HG03575 (cell line): Measurements from ENCODE around the gene TUT4.

Source experiments
- ATAC-seq: cut with Tn5 transposase; IDR thresholded peaks from one replicate; pipeline ENCODE4 v1.9.1; 2021; ENCODE audit not compliant: unreplicated experiment, insufficient number of reproducible peaks, low FRiP score; ENCODE audit errors: extremely low read depth

TUT4 gene

DNA sequence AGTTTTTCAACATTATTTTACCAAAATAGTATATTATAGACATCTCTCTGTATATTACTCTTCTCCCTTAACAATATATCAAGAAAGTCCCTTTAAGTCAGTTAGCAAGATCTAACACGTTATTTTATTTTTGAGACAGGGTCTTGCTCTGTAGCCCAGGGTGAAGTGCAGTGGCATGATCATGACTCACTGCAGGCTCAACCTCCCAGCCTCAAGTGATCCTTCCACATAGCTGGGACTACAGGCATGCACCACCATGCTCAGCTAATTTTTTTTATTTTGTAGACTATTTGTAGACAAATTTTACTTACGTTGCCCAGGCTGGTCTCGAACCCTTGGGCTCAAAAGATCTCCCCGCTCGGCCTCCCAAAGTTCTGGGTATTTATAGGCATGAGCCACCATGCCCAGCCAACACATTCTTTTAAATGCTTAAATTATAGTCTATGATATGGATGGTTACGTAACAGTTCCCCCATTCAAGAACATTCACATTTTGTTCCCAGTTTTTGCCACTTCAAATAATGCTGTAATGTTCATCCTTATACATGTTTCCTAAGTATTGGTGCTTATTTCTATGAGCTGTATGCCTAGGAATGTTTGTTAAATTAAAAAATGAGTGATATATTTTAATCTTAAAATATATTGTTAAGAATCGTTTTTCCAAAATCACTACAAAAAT lies 70.4 kb downstream of the TUT4 start:
- no peak for ATAC-seq

DNA sequence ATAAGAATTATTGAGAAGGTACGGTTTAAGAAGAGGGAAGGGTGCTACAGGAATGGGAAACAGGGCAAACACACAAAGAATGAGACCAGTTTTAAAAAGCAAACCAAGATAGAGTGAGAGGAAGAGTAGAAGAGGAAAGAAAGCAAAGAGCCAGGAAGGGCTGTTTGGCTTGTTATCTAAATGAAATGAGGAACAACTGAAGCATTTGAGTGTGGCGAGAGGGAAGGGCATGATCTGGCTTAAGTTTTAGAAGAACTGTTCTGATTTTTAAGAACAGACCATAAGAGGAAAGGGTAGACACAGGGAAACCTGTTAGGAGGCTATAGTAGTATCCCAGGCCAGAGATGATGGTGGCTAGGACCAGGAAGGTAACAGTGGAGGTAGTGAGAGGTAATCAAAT lies 73.8 kb downstream of the TUT4 start:
- ATAC-seq, result no peak

DNA sequence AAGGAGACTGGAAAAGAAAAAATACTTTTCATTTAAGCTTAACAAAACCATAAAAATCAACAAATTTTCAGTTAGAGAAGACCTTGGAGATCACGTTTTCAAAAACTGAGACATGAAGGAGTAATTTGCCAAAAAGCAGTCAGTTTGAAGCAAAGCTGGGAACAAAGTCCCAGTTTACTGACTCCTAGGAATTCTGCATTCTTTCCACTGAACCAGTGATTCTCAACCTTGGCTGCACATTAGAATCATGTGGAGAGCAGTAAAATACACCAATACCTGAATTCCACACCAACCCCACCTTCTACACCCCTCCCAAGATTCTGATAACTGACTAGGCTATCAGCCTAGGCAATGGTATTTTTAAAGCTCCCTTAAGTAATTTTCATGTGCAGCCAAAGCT lies 75.0 kb downstream of the TUT4 start:
- ATAC-seq, result no peak

DNA sequence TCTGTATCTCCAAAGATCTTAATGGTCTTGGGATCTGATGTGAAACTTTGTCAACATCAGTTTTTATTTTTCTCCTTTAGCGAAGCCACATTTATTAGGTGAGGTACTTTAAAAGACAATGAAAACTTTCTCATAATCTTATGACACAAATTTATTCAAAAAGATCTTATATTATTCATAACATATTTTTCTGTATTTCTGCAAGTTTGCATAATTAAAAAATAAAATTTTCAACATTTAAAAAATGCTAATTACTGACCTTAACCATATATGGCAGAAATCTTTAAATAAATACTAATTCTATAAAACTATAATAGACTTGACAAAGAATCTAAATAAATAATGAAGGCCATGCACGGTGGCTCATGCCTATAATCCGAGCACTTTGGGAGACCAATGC lies 75.9 kb downstream of the TUT4 start:
- ATAC-seq, result no peak

DNA sequence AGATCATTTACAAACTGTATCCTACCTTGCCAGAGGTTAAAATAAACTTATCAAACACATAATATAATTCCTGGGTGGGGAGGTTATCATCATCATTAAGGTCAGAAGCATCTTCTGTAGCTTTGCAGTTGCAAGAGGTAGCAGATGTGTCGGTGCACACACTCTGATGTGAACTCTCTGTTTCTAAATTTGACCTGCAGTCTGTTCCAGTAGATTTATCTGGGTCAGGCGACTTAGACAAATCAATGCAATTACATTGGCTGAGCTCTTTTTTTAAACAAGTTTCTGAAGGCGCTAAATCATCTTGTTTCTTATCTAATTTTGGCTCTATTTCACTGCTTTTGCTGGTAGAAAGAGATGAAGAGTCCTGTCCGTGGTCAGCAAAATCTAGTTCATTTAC lies 78.1 kb downstream of the TUT4 start:
- no peak for ATAC-seq

DNA sequence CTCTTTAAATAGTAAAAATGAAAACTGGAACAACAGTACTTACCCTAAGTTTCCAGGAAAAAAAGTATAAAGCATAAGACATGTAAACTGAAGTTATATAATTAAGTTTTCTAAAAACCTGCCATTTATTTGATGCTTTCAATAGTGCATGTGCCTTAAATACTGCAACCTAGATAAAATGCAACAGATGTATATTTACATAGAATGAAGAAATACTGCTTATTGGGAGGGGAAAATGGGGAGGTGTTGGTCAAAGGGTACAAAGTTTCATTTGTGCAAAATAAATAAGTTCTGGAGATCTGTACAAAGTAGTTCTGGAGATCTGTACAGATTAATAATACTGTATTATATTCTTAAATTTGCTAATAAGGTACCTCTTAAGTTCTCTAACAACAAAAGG lies 79.9 kb downstream of the TUT4 start:
- no peak for ATAC-seq

DNA sequence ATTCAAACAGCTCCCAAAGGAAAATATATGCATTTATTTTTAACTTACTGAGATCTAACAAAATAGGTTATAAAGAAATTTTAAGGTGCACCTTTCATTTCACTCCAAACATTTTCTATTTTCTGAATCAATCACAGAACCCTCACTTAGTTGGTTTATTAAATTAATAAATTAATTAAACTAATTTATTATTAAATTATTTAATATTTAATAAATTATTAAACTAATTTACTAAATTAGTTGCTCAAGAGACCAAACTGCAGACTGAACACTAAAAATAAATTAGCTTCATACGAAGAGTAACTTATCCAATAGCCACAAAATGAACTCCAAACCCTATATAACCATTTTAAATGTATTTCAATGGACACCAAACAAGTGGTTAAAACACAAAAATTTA lies 80.5 kb downstream of the TUT4 start:
- no peak for ATAC-seq

DNA sequence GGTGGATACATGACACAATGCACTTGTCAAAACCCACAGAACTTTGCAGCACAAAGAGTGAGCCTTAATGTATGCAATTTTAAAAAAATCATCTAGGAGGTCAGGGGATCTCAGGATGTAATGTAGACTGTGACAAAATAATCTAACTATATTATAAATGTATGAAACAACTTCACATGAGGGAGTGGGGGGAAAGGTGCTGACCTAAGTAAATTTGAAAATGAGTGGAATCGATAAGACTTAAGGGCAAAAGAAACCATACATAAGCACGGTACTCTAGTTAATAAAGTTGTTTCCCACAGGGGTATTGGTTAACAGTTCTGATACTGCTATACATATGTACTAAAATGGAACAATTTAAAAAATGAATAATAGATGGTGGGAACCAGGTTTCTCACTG lies 83.8 kb downstream of the TUT4 start:
- no peak for ATAC-seq

DNA sequence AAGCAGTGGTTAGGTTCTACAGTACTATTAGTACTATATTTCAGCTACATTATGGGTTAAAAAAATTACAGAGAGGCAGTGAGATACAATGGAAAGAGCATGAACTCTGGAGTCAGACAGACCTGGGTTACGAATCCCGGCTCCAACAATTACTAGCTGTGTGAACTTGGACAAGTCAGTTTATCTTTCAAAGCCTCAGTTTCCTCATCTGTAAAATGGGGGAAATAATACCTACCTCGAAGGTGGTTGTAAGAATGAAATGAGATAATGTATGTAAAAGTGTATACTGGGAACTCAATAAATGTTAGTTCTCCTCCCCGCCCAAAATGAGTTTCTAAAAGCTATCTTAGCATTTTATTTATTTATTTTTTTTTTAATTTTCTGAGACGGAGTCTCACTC lies 89.0 kb downstream of the TUT4 start:
- no peak for ATAC-seq

DNA sequence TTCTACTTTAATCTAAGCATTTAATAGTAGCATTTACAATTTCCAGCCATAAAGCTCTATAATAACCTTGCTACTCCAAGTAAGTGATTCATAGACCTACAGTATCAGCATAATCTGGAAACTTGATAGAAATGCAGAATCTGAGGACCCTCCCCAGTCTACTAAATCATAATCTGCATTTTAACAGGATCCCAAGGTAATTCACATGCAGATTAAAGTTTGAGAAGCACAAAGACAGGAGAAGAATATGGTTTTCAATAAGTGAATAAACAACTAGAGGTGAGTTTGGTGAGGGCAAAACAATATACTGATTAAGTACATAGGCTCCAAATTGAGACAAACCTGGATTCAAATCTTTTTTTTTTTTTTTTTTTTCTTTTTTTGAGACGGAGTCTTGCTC lies 91.1 kb downstream of the TUT4 start:
- no peak for ATAC-seq

DNA sequence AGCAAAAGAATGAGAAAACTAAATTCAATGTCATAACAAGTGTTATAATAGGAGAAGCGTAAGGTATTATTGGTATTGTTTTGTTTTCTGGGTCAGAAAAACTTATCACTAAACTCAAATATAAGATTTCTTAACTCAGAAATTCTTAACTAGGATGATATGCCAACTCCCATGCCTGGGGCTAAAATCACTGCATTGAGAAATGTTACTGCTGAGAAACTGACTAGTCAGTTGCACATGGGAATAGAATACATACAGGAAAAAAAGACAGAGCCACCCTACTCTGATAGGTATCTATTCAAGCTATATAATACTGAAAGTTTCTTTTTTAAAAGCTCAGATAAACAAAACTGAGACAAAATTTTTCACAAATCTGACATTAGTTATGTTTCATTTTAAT lies 92.2 kb downstream of the TUT4 start:
- ATAC-seq, result no peak

DNA sequence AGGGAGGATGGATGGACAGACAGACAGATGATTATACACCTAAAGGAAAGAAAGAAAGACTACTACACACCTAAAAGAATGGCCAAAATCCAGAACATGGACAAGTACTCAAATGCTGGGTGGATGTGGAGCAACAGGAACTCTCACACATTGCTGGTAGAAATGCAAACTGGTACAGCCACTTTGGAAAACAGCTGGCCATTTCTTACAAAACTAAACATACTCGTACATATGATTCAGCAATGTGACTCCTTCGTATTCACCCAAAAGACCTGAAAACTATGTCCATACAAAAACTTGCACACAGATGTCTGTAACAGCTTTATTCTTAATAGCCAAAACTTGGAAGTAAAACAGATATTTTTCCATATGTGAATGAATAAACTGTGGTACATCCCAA lies 97.2 kb downstream of the TUT4 start:
- ATAC-seq, result no peak

DNA sequence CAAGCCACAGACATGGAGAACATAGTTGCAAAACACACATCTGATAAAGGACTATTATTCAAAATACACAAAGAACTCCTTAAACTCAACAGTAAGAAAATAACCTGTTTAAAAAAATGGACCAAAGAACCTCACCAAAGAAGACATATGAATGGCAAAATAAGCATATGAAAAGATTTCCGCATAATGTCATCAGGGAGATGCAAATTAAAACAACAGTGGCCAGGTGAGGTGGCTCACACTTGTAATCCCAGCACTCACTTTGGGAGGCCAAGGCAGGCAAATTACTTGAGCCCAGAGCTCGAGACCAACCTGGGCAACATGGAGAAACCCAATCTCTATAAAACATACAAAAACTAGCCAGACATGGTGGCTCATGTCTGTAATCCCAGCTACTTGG lies 98.1 kb downstream of the TUT4 start:
- ATAC-seq, result no peak

DNA sequence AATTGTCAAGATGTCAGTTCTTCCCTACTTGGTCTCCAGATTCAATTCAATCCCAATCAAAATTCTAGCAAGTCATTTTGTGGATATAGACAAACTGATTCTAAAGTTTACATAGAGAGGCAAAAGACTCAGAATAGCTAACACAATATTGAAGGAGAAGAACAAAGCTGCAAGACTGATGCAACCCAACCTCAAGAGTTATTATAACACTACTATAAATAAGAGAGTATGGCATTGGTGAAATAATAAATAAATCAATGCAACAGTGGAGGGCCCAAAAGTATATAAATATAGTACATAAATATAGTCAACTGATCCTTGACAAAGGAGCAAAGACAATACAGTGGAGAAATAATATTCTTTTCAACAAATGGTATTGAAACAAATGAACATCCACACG lies 98.8 kb downstream of the TUT4 start:
- no peak for ATAC-seq

DNA sequence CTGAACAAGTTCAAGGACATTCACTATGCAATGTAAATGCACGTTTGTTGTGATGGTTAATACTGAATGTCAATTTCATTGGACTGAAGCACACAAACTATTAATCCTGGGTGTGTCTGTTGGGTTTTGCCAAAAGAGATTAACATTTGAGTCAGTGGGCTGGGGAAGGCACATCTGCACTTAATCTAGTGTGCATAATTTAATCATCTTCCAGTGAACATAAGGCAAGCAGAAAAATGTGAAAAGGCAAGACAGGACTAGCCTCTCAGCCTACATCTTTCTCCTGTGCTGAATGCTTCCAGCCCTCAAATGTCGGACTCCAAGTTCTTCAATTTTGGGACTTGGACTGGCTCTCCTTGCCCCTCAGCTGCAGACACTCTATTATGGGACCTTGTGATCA lies 108.4 kb downstream of the TUT4 start:
- no peak for ATAC-seq

DNA sequence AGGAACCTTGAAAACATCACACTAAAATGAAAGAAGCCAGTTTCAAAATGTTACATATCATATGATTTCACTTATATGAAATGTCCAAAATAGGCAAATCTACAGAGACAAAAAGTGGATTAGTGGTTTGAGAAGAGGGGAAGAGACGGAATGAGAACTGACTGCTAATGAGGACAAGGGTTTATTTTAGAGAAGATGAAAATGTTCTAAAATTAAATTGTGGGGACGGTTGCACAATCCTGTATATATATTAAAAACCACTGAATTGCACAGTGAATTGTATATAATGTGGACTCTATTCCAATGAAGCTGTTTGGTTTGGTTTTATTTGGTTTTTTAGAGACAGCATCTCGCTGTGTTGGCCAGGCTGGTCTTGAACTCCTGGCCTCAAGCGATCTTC lies 112.9 kb downstream of the TUT4 start:
- no peak for ATAC-seq

DNA sequence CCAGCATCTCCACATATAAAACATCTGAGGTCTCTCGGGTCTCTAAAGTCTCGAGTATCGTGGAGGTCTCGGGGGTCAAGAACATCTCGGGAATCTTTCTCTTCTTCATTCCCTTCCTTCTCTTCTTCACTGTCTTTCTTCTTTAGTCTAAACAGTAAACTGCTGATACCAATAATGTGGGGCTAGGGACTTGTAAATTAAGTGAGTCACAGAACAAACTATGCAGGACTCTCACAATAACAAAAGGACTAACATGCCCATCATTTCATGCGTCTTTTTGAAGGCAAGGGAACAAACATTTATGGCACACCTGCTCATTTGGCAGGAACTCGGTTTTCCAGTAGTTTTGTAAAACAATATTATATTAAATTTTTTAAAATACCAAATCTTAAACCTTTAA lies 116.1 kb downstream of the TUT4 start:
- no peak for ATAC-seq

DNA sequence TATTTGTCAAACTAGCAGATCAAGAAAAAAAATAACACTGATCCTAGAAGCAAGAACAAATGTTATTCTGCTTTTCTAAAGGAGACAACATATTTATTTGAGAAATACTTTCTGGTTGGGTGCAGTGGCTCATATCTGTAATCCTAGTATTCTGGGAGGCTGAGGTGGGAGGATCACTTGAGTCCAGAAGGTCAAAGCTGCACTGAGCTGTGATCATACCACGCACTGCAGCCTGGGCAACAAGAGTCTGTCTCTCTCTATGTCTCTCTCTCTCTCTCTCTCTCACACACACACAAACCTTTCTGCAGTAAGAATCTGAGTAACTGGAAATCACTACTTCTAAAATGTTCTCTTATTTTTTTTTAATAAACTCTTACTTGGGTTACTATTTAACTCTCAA lies 117.2 kb downstream of the TUT4 start:
- ATAC-seq, result no peak

DNA sequence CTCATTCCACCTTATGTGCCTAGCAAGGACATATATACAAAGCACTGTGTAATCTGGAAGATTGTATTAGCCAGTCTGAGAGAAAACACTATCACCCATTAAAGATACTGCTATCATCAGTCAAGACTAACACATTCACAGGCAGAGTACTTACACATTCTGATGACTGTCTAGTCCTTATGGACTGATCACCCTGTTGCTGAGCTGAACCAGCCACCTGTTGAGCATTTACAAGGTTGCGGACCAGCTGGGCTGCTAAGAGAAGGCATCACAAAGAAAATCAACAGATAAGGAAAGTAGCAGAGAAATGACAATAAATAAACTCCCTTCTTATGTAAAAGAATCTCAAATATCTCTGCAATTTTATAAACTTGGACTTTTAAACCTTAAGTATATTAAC lies 117.7 kb downstream of the TUT4 start:
- no peak for ATAC-seq

DNA sequence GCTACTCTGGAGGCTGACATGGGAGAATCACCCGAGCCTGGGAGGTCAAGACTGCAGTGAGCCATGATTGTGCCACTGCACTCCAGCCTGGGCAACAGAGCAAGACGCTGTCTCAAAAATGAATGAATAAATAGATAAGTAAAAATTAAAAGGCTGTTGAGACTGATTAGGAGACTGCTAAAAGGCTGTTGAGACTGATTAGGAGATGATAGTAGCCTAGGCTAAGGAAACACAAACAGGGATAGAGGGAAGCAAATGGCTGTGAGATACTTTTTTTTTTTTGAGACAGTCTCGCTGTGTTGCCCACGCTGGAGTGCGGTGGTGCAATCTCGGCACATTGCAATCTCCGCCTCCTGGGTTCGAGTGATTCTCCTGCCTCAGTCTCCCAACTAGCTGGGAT lies 120.1 kb downstream of the TUT4 start:
- ATAC-seq, result no peak

DNA sequence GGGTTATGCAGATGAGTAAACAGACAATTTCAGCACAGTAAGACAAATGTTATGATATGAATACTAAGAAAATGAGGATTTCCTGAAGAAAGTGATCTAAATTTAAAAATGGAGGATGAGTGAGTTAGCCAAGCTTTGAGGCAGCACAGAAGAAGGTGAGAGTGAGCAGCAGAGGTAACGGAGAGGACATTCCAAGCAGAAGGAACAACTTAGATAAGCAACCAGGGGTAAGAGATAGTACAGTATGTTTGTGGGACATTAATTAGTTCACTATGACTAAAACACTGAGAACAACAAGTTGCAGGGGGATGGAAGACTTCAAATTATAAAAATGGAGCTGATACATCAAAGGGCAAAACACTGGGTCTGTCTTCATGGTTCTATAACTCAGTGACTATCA lies 125.7 kb downstream of the TUT4 start:
- ATAC-seq, result no peak

DNA sequence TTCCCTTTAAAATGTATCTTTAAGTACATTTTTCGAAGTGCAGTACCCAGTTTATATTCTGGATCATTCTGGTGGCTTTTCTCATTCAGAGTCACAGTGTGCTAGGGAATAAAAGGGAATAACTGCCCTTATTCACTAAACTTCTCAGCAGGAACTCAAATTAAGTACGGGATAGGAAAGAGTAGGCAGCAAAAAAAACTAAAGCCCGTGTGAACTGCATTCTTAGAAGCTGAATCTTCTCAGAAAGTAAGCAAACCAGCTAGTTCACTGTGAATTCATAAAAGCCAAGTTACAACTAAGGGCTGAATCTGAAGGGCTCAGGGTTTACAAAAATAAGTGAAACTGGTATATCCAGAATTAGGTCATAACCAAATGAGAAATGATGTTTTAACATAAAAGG lies 126.5 kb downstream of the TUT4 start:
- no peak for ATAC-seq
